ENCODE measurements around the gene PIK3R2.
A peak's percentile ranks its signal among the peaks of the same experiment; 100 is the strongest.

- TF ChIP-seq TAF1 (IDR thresholded peaks at IDR 0.05; ENCODE audit: low read depth) (peak; percentile 35; the same call in 1 of the 2 replicates), RAD21 (IDR thresholded peaks at IDR 0.05; ENCODE audit: low read depth) (no peak), MAX (IDR thresholded peaks at IDR 0.05) (peak; percentile 83), ZBTB7A (IDR thresholded peaks at IDR 0.05; ENCODE audit: low read depth) (peak; percentile 62; the same call in 1 of the 2 replicates)
- TF ChIP-seq, protein P1, sequence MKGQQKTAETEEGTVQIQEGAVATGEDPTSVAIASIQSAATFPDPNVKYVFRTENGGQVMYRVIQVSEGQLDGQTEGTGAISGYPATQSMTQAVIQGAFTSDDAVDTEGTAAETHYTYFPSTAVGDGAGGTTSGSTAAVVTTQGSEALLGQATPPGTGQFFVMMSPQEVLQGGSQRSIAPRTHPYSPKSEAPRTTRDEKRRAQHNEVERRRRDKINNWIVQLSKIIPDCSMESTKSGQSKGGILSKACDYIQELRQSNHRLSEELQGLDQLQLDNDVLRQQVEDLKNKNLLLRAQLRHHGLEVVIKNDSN (IDR thresholded peaks at IDR 0.05), result peak; percentile 90
Measured at GRCh38 chr19:18173572-18174288, 20.8 kb downstream of the PIK3R2 start, which contains the start of gene IFI30.
